ENCODE results near the gene C2orf81. TPM values are rescaled to one million over a fixed set of nuclear protein-coding genes. Genes with fewer than 3 reads are reported as not detected.

C2orf81 gene
- total and polyA plus RNA-seq, 10 of the 15 experiments (the other 5 are each of a cell fraction or from before 2014, with no cell fraction given), result 0.10 to 9.8 (median 2.7) TPM

- Histone ChIP-seq H3K27ac (ENCODE audit: control insufficient read depth, insufficient read depth) (no peak overlapping the region), H3K4me3 (peak overlapping the region; percentile 46), H3K4me1 (ENCODE audit: control insufficient read depth, insufficient read depth, low read length) (peaks cover 42% of the 10 kb centered on the region), H3K36me3 (ENCODE audit: control insufficient read depth in 2 of 2, insufficient read depth in 2 of 2, low read length in 1 of 2) (no peaks in the 10 kb centered on the region), H4K20me1 (ENCODE audit: control insufficient read depth, insufficient read depth) (no peaks in the 10 kb centered on the region), H3K27me3 (replicated peaks in 1 of 2; ENCODE audit: control insufficient read depth in 2 of 2, insufficient read depth in 2 of 2, low read length in 1 of 2) (no peaks in the 10 kb centered on the region), H3K4me2 (ENCODE audit: control insufficient read depth, insufficient read depth) (peak overlapping the region; percentile 88), H3K9ac (ENCODE audit: control insufficient read depth, insufficient read depth, low read length) (peak overlapping the region; percentile 24; the same call in 1 of the 2 replicates), H3K79me2 (ENCODE audit: control insufficient read depth, insufficient read depth, low read length) (no peaks in the 10 kb centered on the region; the same call in 1 of the 2 replicates), H3K9me3 (replicated peaks; ENCODE audit: control insufficient read depth, insufficient read depth, low read length) (no peaks in the 10 kb centered on the region), H2AFZ (ENCODE audit: control insufficient read depth, low read depth, low read length) (peak overlapping the region; percentile 86)
- no TSS peak for BruUV-seq (replicated peaks)
- ChIA-PET RAD21 (ENCODE audit: unreplicated experiment) (no interaction called here), CTCF (interaction anchor here (1.0 kb wide), 2 partner anchors 9 to 15 kb away, joined by 3 to 4 read pairs; no protein-coding TSS in a partner anchor), SMC1A (ENCODE audit: uncharacterized antibody, unreplicated experiment) (interaction anchor here (0.8 kb wide), 1 partner anchor 16 kb away, joined by 3 read pairs; no protein-coding TSS in a partner anchor), POLR2A (no interaction called here)
- ATAC-seq (peak; percentile 60), DNase-seq (ENCODE audit: low read depth, low spot score) (no peak), FAIRE-seq (no peak)
- intact Hi-C loops (cut with micrococcal nuclease; ENCODE audit: unreplicated experiment), result no loop called here
- in situ Hi-C loops (cut with MboI), result no loop called here
- WGBS (ENCODE audit: insufficient coverage, insufficient replicate concordance, low lambda C conversion rate, missing lambda C conversion rate), result 18% methylated on average over 66 of the region's 66 CpGs
- TF ChIP-seq ZBTB4 (CRISPR knock-in tag; IDR thresholded peaks at IDR 0.05), result no peak
- peak in 1 of 2 experiments; percentile 55; a peak in 2 of 4 replicates for TF ChIP-seq BHLHE40 (IDR thresholded peaks at IDR 0.05; ENCODE audit: borderline replicate concordance in 1 of 2, low read depth in 2 of 2, low read length in 1 of 2)
- no peak for TF ChIP-seq ZNF622 (IDR thresholded peaks at IDR 0.05)
- peak in 2 of 3 experiments; percentile 16 to 26; a peak in 2 of 6 replicates for TF ChIP-seq CTCF (IDR thresholded peaks at IDR 0.05 in 2 of 3, conservative IDR thresholded peaks at IDR 0.05 in 1 of 3; ENCODE audit: control insufficient read depth in 2 of 3, extremely low read depth in 1 of 3, insufficient read depth in 1 of 3, low read depth in 3 of 3, low read length in 3 of 3)
- no peak for TF ChIP-seq TCF12 (IDR thresholded peaks at IDR 0.05; ENCODE audit: low read depth, low read length)
- TF ChIP-seq EED (IDR thresholded peaks at IDR 0.05; ENCODE audit: low read depth), result no peak; the same call in 1 of the 2 replicates
- TF ChIP-seq SUZ12 (IDR thresholded peaks at IDR 0.05; ENCODE audit: unreplicated experiment), result no peak
- no peak for TF ChIP-seq FOXM1 (IDR thresholded peaks at IDR 0.05; ENCODE audit: low read depth, low read length)
- no peak for TF ChIP-seq FOS (IDR thresholded peaks at IDR 0.05; ENCODE audit: borderline replicate concordance, extremely low read depth, insufficient read length)
- no peak for TF ChIP-seq SIN3A (IDR thresholded peaks at IDR 0.05; ENCODE audit: low read depth, low read length)
- TF ChIP-seq YBX1 (IDR thresholded peaks at IDR 0.05), result no peak
- TF ChIP-seq ZBED1 (IDR thresholded peaks at IDR 0.05; ENCODE audit: borderline replicate concordance), result no peak
Measured at GRCh38 chr2:74414881-74415761, 6.3 kb downstream of the C2orf81 start.
